GM21576 (cell line): Measurements from ENCODE around the gene PHLDA3.

Source experiments
- ATAC-seq: cut with Tn5 transposase; IDR thresholded peaks from one replicate; pipeline ENCODE4 v1.9.1; 2021; ENCODE audit warnings: mild to moderate bottlenecking, moderate library complexity; ENCODE audit not compliant: unreplicated experiment

Gene PHLDA3

GRCh38 chr1:201436393-201436792 lies 32.6 kb downstream of the PHLDA3 start:
- no peak for ATAC-seq

- no peak for ATAC-seq
Measured at GRCh38 chr1:201434266-201434665, 34.7 kb downstream of the PHLDA3 start.

GRCh38 chr1:201433609-201434008 lies 35.4 kb downstream of the PHLDA3 start:
- no peak for ATAC-seq

GRCh38 chr1:201430776-201431175 lies 38.2 kb downstream of the PHLDA3 start:
- ATAC-seq, result no peak

- no peak for ATAC-seq
Measured at GRCh38 chr1:201429736-201430501, 39.1 kb downstream of the PHLDA3 start.

- ATAC-seq, result no peak
Measured at GRCh38 chr1:201427963-201428362, 41.0 kb downstream of the PHLDA3 start.

GRCh38 chr1:201426479-201427310 lies 42.3 kb downstream of the PHLDA3 start:
- no peak for ATAC-seq

- ATAC-seq, result no peak
Measured at GRCh38 chr1:201424146-201424545, 44.8 kb downstream of the PHLDA3 start.

- ATAC-seq, result no peak
Measured at GRCh38 chr1:201423655-201424054, 45.3 kb downstream of the PHLDA3 start.

- no peak for ATAC-seq
Measured at GRCh38 chr1:201422436-201423030, 46.5 kb downstream of the PHLDA3 start.

GRCh38 chr1:201422026-201422425 lies 47.0 kb downstream of the PHLDA3 start:
- no peak for ATAC-seq

- ATAC-seq, result no peak
Measured at GRCh38 chr1:201421041-201421440, 47.9 kb downstream of the PHLDA3 start.

- no peak for ATAC-seq
Measured at GRCh38 chr1:201420608-201421002, 48.4 kb downstream of the PHLDA3 start.

GRCh38 chr1:201419746-201420607 lies 49.0 kb downstream of the PHLDA3 start:
- no peak for ATAC-seq

GRCh38 chr1:201419256-201419655 lies 49.7 kb downstream of the PHLDA3 start:
- no peak for ATAC-seq

- ATAC-seq, result no peak
Measured at GRCh38 chr1:201418461-201418860, 50.5 kb downstream of the PHLDA3 start.
